Activated T-helper 2 cell treated with anti-CD3 and anti-CD28 coated beads, Interferon-gamma antibody, Interleukin-2, Interleukin-4, amounts not matched to agents 10 μg/mL and 5 μg/mL and 100 μg/mL, durations not matched to agents 14 hours and 24 hours and 36 hours (primary cell): ENCODE measurements around the gene DPEP1. TPM values are rescaled to one million over a fixed set of nuclear protein-coding genes. Genes with fewer than 3 reads are reported as not detected.
"Not testable (repeated sequence)": the region's sequence is repeated elsewhere in the genome, so short reads cannot be mapped to it uniquely, and the experiment has no call there.

ENCODE experiments used
- DNase-seq: peaks from one replicate; pipeline ENCODE4 v3.0.0; 2021; ENCODE audit warnings: low spot score
- H3K27ac Mint-ChIP-seq: one replicate; pipeline ENCODE4 v1.8.0; 2021; ENCODE audit warnings: mixed read lengths
- H3K27me3 Mint-ChIP-seq: one replicate; pipeline ENCODE4 v1.8.0; 2021; ENCODE audit warnings: low read depth, mixed read lengths
- H3K36me3 Mint-ChIP-seq: one replicate; pipeline ENCODE4 v1.8.0; 2021; ENCODE audit warnings: low read depth, mixed read lengths
- H3K4me1 Mint-ChIP-seq: one replicate; pipeline ENCODE4 v1.8.0; 2021; ENCODE audit warnings: low read depth, mixed read lengths
- H3K4me3 Mint-ChIP-seq: one replicate; pipeline ENCODE4 v1.8.0; 2021; ENCODE audit warnings: low read depth, mild to moderate bottlenecking, moderate library complexity, mixed read lengths
- H3K9me3 Mint-ChIP-seq: one replicate; pipeline ENCODE4 v1.8.0; 2021; ENCODE audit warnings: mixed read lengths
- intact Hi-C: fragments of 100-400 bp; cut with micrococcal nuclease; formaldehyde crosslinking; loops from one replicate; pipeline ENCODE4 v1.15.1; 2023
- total RNA-seq: library from RNA; stranded (reverse); gene quantifications from 2 replicates; pipeline ENCODE4 v1.2.3, GENCODE V29; 2022

DPEP1 gene
- total RNA-seq, 1 donor from 2014 or later = not detected

DNA sequence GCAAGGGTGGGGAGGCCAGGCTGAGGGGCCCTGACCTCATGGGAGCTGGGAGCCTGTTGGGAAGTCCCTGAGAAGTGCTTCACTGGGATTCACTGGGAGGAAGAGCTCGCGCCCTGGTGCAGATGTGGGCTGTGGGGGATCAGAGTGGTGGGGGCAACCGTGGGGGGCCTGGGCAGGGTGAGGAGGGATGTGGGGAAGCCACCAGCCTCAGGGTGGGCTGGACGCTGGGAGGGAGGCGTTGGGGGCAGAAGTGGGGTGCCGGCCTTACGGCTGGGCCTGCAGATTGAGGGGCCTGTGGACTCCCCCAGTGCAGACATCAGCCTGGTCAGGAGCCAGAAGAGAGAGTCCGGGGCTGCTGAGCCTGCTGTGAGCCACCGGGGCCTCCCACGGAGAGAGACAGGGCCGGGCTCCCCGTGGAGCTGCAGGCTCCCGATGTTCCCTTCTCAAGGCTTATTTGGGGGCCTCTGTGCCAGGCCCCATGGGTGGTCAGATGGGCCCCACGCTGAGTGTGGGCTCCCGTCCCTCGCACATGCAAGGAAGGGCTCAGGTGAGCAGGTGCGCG, 7.8 kb downstream of the DPEP1 start:
- no peak overlapping the region for H3K4me3 Mint-ChIP-seq
- DNase-seq = no peak
- intact Hi-C loops = no loop called here
- H3K27me3 Mint-ChIP-seq = peaks cover 19% of the 10 kb centered on the region
- H3K4me1 Mint-ChIP-seq = peaks cover 4% of the 10 kb centered on the region
- peaks cover 3% of the 10 kb centered on the region for H3K36me3 Mint-ChIP-seq
- H3K27ac Mint-ChIP-seq = no peak overlapping the region
- H3K9me3 Mint-ChIP-seq = peaks cover 9% of the 10 kb centered on the region

DNA sequence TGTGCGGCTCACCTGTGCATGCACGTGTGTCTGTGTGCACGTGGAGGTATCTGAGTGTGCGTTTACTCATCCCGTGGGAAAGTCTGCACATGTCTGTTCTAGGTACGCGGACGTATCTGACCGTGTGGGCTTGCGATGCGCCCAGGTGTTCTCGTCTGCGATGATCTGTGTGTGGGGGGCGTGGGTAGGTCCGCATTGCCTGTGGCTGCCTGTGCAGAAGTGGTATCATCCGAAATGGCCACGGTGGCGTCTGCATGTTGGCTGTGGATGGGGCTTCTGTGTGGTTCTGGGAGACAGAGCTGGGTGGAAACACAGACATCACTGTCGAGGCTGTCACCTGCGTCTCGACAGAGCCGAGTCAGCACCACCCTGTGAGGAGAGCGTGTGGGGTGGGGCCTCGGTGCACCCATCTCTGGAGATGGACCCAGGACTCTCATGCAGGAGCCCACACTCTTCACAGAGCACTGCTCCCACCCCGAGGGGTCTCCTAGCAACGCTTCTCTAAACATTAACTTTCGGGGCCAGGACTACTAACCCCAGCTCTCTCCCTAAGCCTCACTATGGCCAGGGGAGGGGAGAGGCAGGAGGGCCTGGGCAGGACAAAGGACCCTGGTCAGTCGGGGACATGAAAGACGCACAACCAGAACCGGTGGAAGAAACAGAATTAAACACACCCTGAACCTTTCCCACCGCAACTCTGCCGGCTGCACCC, 8.4 kb downstream of the DPEP1 start:
- no peak for DNase-seq

DNA sequence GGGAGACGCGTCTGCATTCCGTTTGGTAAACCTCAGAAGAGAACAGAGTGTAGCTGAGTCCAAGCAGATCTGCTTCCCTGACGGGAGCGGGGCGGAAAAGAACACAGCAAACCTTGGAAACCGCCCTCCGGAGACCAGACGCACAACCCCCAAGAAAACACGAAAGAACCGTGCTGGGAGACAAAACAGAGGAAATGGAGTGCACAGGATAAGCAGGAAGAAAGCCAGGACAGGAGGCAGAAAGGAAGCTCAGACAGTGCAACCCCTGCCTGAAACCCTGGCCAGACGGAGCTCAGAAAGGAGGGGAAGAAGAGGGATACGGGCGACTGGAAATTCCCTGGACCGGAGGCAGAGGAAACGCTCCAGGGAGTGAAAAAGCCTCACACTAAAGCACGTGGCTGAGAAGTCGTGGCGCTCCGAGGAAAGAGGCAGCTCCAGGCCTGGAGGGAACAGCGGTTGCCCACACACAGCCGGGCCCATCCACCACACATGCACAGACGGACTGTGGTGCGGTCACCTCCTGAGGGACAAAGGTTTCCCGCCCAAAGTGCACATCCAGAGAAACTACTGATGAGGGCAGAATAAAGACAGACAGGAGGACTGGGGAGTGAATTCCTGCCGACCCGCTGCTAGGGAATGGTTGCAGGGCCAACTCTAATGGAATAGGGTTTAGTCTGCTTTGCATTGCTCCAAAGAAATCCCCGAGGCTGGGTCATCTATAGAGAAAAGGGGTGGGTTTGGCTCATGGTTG, 10.2 kb downstream of the DPEP1 start:
- Mint-ChIP-seq H3K4me3 (no peak overlapping the region), H3K9me3 (no peaks in the 10 kb centered on the region)

More for the DNA sequence above, 8.4 kb downstream of the DPEP1 start:
- Mint-ChIP-seq H3K27me3 (peaks cover 19% of the 10 kb centered on the region), H3K4me1 (no peaks in the 10 kb centered on the region), H3K9me3 (peaks cover 4% of the 10 kb centered on the region), H3K36me3 (no peaks in the 10 kb centered on the region), H3K27ac (no peak overlapping the region), H3K4me3 (no peak overlapping the region)
- intact Hi-C loops = no loop called here

GRCh38 chr16:89624777-89625761, 11.6 kb downstream of the DPEP1 start:
- DNase-seq = no peak
- H3K4me1 Mint-ChIP-seq = no peaks in the 10 kb centered on the region
- peaks cover 19% of the 10 kb centered on the region for H3K27me3 Mint-ChIP-seq
- intact Hi-C loops = no loop called here
- H3K4me3 Mint-ChIP-seq = no peak overlapping the region
- H3K9me3 Mint-ChIP-seq = no peaks in the 10 kb centered on the region
- H3K27ac Mint-ChIP-seq = no peak overlapping the region
- H3K36me3 Mint-ChIP-seq = no peaks in the 10 kb centered on the region

More for the DNA sequence above, 10.2 kb downstream of the DPEP1 start:
- intact Hi-C loops = no loop called here
- DNase-seq = no peak
- Mint-ChIP-seq H3K27ac (no peak overlapping the region), H3K4me1 (no peaks in the 10 kb centered on the region), H3K27me3 (peaks cover 19% of the 10 kb centered on the region), H3K36me3 (no peaks in the 10 kb centered on the region)

DNA sequence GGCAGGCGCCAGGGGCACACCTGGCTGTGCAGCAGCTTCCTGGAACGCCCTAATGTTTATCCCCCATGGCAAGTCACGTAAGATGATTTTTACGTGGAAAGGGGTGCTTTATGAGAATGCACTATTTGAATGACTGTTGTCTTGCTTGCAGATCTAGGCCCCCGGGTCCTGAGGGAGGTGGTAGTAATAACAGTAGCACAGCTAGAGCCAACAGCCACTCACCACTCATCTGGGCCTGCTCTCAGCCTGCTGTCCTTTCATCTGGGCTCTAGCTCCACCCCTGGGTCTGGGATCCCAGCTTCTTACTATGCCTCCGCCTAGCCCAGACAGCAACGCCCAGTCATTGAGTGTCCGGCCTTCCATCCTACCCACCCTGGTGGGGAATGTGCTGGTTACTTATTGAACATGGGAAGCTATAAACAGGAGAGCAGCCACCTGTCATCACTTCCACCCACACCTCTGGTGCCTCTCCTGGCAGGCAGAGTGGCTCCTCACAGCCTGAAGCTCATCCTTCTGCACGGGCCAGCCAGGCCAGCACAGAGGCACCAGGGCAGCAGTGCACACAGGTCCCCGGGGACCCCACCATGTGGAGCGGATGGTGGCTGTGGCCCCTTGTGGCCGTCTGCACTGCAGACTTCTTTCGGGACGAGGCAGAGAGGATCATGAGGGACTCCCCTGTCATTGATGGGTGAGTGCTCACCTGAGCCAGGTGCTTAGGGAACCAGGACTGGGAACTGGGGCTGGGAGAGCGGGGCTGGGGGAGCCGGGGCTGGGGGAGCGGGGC, 16.6 kb downstream of the DPEP1 start:
- Mint-ChIP-seq H3K9me3 (no peaks in the 10 kb centered on the region), H3K4me1 (no peaks in the 10 kb centered on the region), H3K4me3 (no peak overlapping the region), H3K27ac (no peak overlapping the region), H3K27me3 (peaks cover 4% of the 10 kb centered on the region), H3K36me3 (no peaks in the 10 kb centered on the region)
- no peak for DNase-seq
- intact Hi-C loops = no loop called here

- Mint-ChIP-seq H3K4me3 (no peak overlapping the region), H3K27ac (no peak overlapping the region), H3K9me3 (no peaks in the 10 kb centered on the region), H3K4me1 (no peaks in the 10 kb centered on the region), H3K27me3 (no peaks in the 10 kb centered on the region), H3K36me3 (no peaks in the 10 kb centered on the region)
- intact Hi-C loops = no loop called here
- no peak for DNase-seq
Measured at GRCh38 chr16:89633064-89633631, 19.7 kb downstream of the DPEP1 start.

DNA sequence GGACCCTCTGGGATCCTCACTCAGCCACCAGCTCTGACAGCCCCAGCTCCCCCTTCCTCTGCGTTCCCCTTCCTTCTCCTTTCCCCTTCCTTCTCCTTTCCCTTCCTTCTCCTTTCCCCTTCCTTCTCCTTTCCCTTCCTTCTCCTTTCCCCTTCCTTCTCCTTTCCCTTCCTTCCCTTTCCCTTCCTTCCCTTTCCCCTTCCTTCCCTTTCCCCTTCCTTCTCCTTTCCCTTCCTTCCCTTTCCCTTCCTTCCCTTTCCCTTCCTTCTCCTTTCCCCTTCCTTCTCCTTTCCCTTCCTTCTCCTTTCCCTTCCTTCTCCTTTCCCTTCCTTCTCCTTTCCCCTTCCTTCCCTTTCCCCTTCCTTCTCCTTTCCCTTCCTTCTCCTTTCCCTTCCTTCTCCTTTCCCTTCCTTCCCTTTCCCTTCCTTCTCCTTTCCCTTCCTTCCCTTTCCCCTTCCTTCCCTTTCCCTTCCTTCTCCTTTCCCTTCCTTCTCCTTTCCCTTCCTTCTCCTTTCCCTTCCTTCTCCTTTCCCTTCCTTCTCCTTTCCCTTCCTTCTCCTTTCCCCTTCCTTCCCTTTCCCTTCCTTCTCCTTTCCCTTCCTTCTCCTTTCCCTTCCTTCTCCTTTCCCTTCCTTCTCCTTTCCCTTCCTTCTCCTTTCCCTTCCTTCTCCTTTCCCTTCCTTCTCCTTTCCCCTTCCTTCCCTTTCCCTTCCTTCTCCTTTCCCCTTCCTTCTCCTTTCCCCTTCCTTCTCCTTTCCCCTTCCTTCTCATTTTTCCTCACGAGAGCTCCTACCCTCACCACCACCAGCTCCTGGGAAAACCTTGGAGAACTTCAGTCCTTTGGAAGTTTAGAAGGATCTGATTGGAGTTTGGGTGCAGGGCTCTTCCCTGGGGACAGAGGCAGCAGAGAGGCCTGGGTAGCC, 21.3 kb downstream of the DPEP1 start:
- H3K4me3 Mint-ChIP-seq, DNase-seq, H3K36me3 Mint-ChIP-seq, H3K4me1 Mint-ChIP-seq, H3K27me3 Mint-ChIP-seq, H3K9me3 Mint-ChIP-seq, H3K27ac Mint-ChIP-seq, intact Hi-C loops: not testable (repeated sequence)

GRCh38 chr16:89636663-89637062, 23.2 kb downstream of the DPEP1 start:
- Mint-ChIP-seq H3K36me3 (no peaks in the 10 kb centered on the region), H3K4me3 (no peak overlapping the region), H3K27ac (no peak overlapping the region), H3K27me3 (no peaks in the 10 kb centered on the region), H3K4me1 (peaks cover 7% of the 10 kb centered on the region), H3K9me3 (no peaks in the 10 kb centered on the region)
- intact Hi-C loops = no loop called here
- DNase-seq = no peak

DNA sequence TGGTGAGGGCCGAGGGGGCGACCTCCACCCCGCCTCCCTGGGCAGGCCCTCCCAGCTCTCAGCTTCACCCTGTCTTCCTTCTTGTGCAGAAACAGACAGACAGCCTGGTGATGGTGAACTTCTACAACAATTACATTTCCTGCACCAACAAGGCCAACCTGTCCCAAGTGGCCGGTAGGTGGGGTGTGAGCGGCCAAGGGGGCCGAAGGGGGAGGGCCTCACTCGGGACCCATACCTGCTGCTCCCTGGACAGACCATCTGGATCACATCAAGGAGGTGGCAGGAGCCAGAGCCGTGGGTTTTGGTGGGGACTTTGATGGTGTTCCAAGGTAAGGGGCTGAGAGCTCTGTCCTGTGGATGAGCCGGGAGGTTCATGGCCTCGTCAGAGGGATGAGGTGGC, 23.9 kb downstream of the DPEP1 start:
- no peak overlapping the region for H3K27ac Mint-ChIP-seq
- H3K4me1 Mint-ChIP-seq = peaks cover 7% of the 10 kb centered on the region
- intact Hi-C loops = no loop called here
- H3K4me3 Mint-ChIP-seq = no peak overlapping the region
- DNase-seq = no peak
- H3K36me3 Mint-ChIP-seq = no peaks in the 10 kb centered on the region
- H3K27me3 Mint-ChIP-seq = no peaks in the 10 kb centered on the region
- no peaks in the 10 kb centered on the region for H3K9me3 Mint-ChIP-seq

- Mint-ChIP-seq H3K4me1 (peaks cover 7% of the 10 kb centered on the region), H3K36me3 (no peaks in the 10 kb centered on the region), H3K4me3 (no peak overlapping the region)
Measured at GRCh38 chr16:89638455-89638854, 25.0 kb downstream of the DPEP1 start.

GRCh38 chr16:89639385-89639784, 25.9 kb downstream of the DPEP1 start:
- Mint-ChIP-seq H3K4me1 (peaks cover 7% of the 10 kb centered on the region), H3K4me3 (no peak overlapping the region), H3K27ac (no peak overlapping the region), H3K9me3 (no peaks in the 10 kb centered on the region), H3K27me3 (no peaks in the 10 kb centered on the region), H3K36me3 (peaks cover 3% of the 10 kb centered on the region)
- intact Hi-C loops = no loop called here
- no peak for DNase-seq

More at GRCh38 chr16:89638455-89638854, 25.0 kb downstream of the DPEP1 start:
- Mint-ChIP-seq H3K27me3 (no peaks in the 10 kb centered on the region), H3K27ac (no peak overlapping the region), H3K9me3 (no peaks in the 10 kb centered on the region)
- intact Hi-C loops = no loop called here
- DNase-seq = no peak
